GM23338 (cell line): ENCODE results near the gene IFNG. TPM values are rescaled to one million over a fixed set of nuclear protein-coding genes. Genes with fewer than 3 reads are reported as not detected.

Experiments
- ATAC-seq: fragments of 200-7000 bp; cut with Tn5 transposase; 3 replicates; pipeline ENCODE4 v1.9.1; 2020
- DNase-seq: peaks from one replicate; pipeline ENCODE4 v3.0.0-alpha.2; 2015; ENCODE audit warnings: low spot score
- H2AFZ ChIP-seq: fragments of 200-600 bp; sonication (generic); 2 replicates; pipeline ENCODE4 v1.8.0; 2016; ENCODE audit warnings: antibody characterized with exemption, mild to moderate bottlenecking, moderate library complexity
- H3F3A ChIP-seq: fragments of 200-600 bp; sonication (generic); replicated peaks from 2 replicates; pipeline ENCODE4 v1.8.0; 2017; ENCODE audit warnings: antibody characterized with exemption, mixed run types, low read depth
- H3K27ac ChIP-seq: fragments of 200-600 bp; sonication (generic); 2 replicates; pipeline ENCODE4 v1.6.1; 2016; ENCODE audit warnings: low read depth
- H3K27me3 ChIP-seq: fragments of 200-600 bp; sonication (generic); 2 replicates; pipeline ENCODE4 v1.8.0; 2016; ENCODE audit warnings: mild to moderate bottlenecking, mixed run types, moderate library complexity; ENCODE audit not compliant: insufficient read depth
- H3K36me3 ChIP-seq: fragments of 200-600 bp; sonication (generic); 2 replicates; pipeline ENCODE4 v1.8.0; 2016; ENCODE audit warnings: mild to moderate bottlenecking; ENCODE audit not compliant: insufficient read depth
- H3K4me1 ChIP-seq: fragments of 200-600 bp; sonication (generic); 2 replicates; pipeline ENCODE4 v1.8.0; 2016; ENCODE audit warnings: mild to moderate bottlenecking, moderate library complexity; ENCODE audit not compliant: insufficient read depth
- H3K4me2 ChIP-seq: fragments of 200-600 bp; sonication (generic); 2 replicates; pipeline ENCODE4 v1.7.1; 2017; ENCODE audit warnings: mixed run types
- H3K4me3 ChIP-seq: fragments of 200-600 bp; sonication (generic); 2 replicates; pipeline ENCODE4 v1.6.1; 2016; ENCODE audit warnings: mixed run types
- H3K79me2 ChIP-seq: fragments of 200-600 bp; sonication (generic); replicated peaks from 2 replicates; pipeline ENCODE4 v1.8.0; 2017; ENCODE audit warnings: mild to moderate bottlenecking; ENCODE audit not compliant: insufficient read depth
- H3K9me2 ChIP-seq: fragments of 200-600 bp; sonication (generic); 2 replicates; pipeline ENCODE4 v1.8.0; 2017; ENCODE audit not compliant: insufficient read depth
- H4K20me1 ChIP-seq: fragments of 200-600 bp; sonication (generic); replicated peaks from 2 replicates; pipeline ENCODE4 v1.8.0; 2017; ENCODE audit warnings: mild to moderate bottlenecking; ENCODE audit not compliant: insufficient read depth
- H3K27ac Mint-ChIP-seq: 2 replicates; pipeline ENCODE4 v1.8.0; 2020; ENCODE audit warnings: inconsistent platforms, mild to moderate bottlenecking, moderate library complexity, mixed read lengths
- H3K27me3 Mint-ChIP-seq: 3 replicates; pipeline ENCODE4 v1.8.0; 2022; ENCODE audit warnings: low read depth, mild to moderate bottlenecking, moderate library complexity, mixed read lengths, inconsistent platforms; ENCODE audit not compliant: insufficient read depth, poor library complexity
- H3K36me3 Mint-ChIP-seq: 3 replicates; pipeline ENCODE4 v1.8.0; 2021; ENCODE audit warnings: low read depth, mild to moderate bottlenecking, inconsistent platforms, moderate library complexity, mixed read lengths
- H3K4me1 Mint-ChIP-seq: 3 replicates; pipeline ENCODE4 v1.8.0; 2020; ENCODE audit warnings: mild to moderate bottlenecking, inconsistent platforms, mixed read lengths
- H3K4me3 Mint-ChIP-seq: 3 replicates; pipeline ENCODE4 v1.8.0; 2021; ENCODE audit warnings: moderate library complexity, mild to moderate bottlenecking, inconsistent platforms, mixed read lengths
- H3K9me3 Mint-ChIP-seq: 3 replicates; pipeline ENCODE4 v1.8.0; 2020; ENCODE audit warnings: moderate library complexity, mild to moderate bottlenecking, inconsistent platforms, mixed read lengths
- CREB1 ChIP-seq: fragments of 250-450 bp; sonication (Bioruptor Pico); IDR thresholded peaks from 2 replicates; pipeline ENCODE4 v1.5.0; 2020; ENCODE audit warnings: low read depth, mild to moderate bottlenecking, moderate library complexity
- ETS1 ChIP-seq: IDR thresholded peaks from 2 replicates; pipeline ENCODE4 v1.6.1; 2016; ENCODE audit warnings: antibody characterized with exemption
- EZH2 ChIP-seq: fragments of 200-600 bp; sonication (generic); IDR thresholded peaks from one replicate; pipeline ENCODE4 v1.8.0; 2017; ENCODE audit warnings: antibody characterized with exemption, mild to moderate bottlenecking, low read depth; ENCODE audit not compliant: unreplicated experiment
- JUNB ChIP-seq: IDR thresholded peaks from one replicate; pipeline ENCODE4 v1.6.1; 2016; ENCODE audit warnings: antibody characterized with exemption; ENCODE audit not compliant: unreplicated experiment
- NANOG ChIP-seq: IDR thresholded peaks from 2 replicates; pipeline ENCODE4 v1.6.1; 2016; ENCODE audit warnings: antibody characterized with exemption, borderline replicate concordance
- POLR2AphosphoS5 ChIP-seq: IDR thresholded peaks from 2 replicates; pipeline ENCODE4 v1.6.1; 2016; ENCODE audit warnings: antibody characterized with exemption, low read depth
- REST ChIP-seq: IDR thresholded peaks from one replicate; pipeline ENCODE4 v1.6.1; 2018; ENCODE audit warnings: antibody characterized with exemption; ENCODE audit not compliant: unreplicated experiment
- STAT1 ChIP-seq: IDR thresholded peaks from one replicate; pipeline ENCODE4 v1.6.1; 2016; ENCODE audit warnings: antibody characterized with exemption; ENCODE audit not compliant: unreplicated experiment
- ZNF114 ChIP-seq: fragments of 250-450 bp; sonication (Bioruptor Pico); IDR thresholded peaks from 2 replicates; pipeline ENCODE4 v1.5.0; 2020; ENCODE audit warnings: mild to moderate bottlenecking, moderate library complexity
- ZNF331 ChIP-seq: fragments of 250-450 bp; sonication (Bioruptor Pico); IDR thresholded peaks from 2 replicates; pipeline ENCODE4 v1.5.0; 2020; ENCODE audit warnings: low read depth, mild to moderate bottlenecking, moderate library complexity
- polyA plus RNA-seq: library from polyadenylated mRNA; unstranded; fragments of >200 nt; fragmentation: Nextera tagmentation; extraction: Ambion mirVana; gene quantifications from 2 replicates; pipeline ENCODE4 v1.2.1, GENCODE V29; 2016
- total RNA-seq: library from RNA; depleted of rRNA; stranded (reverse); fragments of >200 nt; shearing (Covaris generic); gene quantifications from 2 replicates; pipeline ENCODE4 v1.2.3, GENCODE V29; 2014

Gene IFNG
- total and polyA plus RNA-seq, 2 experiments from 2014 or later = not detected

GRCh38 chr12:68178184-68178583 is 18.6 kb upstream of the IFNG start (continued):
- TF ChIP-seq NANOG = no peak
- no peak for TF ChIP-seq EZH2
- TF ChIP-seq ZNF114 (CRISPR knock-in tag) = no peak
- no peak for TF ChIP-seq STAT1
- no peak for TF ChIP-seq POLR2AphosphoS5
- no peak for TF ChIP-seq CREB1 (CRISPR knock-in tag)

GRCh38 chr12:68177562-68177961 is 18.0 kb upstream of the IFNG start:
- H3K4me3 ChIP-seq = no peak overlapping the region
- Mint-ChIP-seq H3K27ac (no peak overlapping the region), H3K4me3 (no peak overlapping the region), H3K9me3 (no peaks in the 10 kb centered on the region), H3K4me1 (peaks cover 3% of the 10 kb centered on the region; the same call in 1 of the 3 replicates), H3K27me3 (no peaks in the 10 kb centered on the region), H3K36me3 (no peaks in the 10 kb centered on the region)
- H4K20me1 ChIP-seq = no peaks in the 10 kb centered on the region
- no peak overlapping the region for H2AFZ ChIP-seq
- H3K79me2 ChIP-seq = no peaks in the 10 kb centered on the region
- DNase-seq = no peak
- no peaks in the 10 kb centered on the region; the same call in 1 of the 2 replicates for H3K9me2 ChIP-seq
- TF ChIP-seq EZH2 (no peak), JUNB (no peak), CREB1 (CRISPR knock-in tag) (no peak), ETS1 (no peak), ZNF331 (CRISPR knock-in tag) (no peak), NANOG (no peak), POLR2AphosphoS5 (no peak), ZNF114 (CRISPR knock-in tag) (no peak)
- no peak for ATAC-seq
- H3K4me2 ChIP-seq = no peak overlapping the region
- no peaks in the 10 kb centered on the region for H3F3A ChIP-seq
- H3K27ac ChIP-seq = no peak overlapping the region
- H3K36me3 ChIP-seq = no peaks in the 10 kb centered on the region
- no peaks in the 10 kb centered on the region for H3K27me3 ChIP-seq
- no peaks in the 10 kb centered on the region for H3K4me1 ChIP-seq

- no peak for TF ChIP-seq REST
- no peak for TF ChIP-seq JUNB
- no peak for TF ChIP-seq ZNF331 (CRISPR knock-in tag)
- H3K79me2 ChIP-seq = no peaks in the 10 kb centered on the region
- Mint-ChIP-seq H3K36me3 (no peaks in the 10 kb centered on the region), H3K4me3 (no peak overlapping the region), H3K9me3 (no peaks in the 10 kb centered on the region), H3K27ac (no peak overlapping the region), H3K4me1 (peaks cover 3% of the 10 kb centered on the region; the same call in 1 of the 3 replicates), H3K27me3 (no peaks in the 10 kb centered on the region)
- no peak overlapping the region for H3K4me3 ChIP-seq
- DNase-seq (no peak), ATAC-seq (no peak)
- H3K4me1 ChIP-seq = no peaks in the 10 kb centered on the region
- no peaks in the 10 kb centered on the region for H3K27me3 ChIP-seq
- H3K9me2 ChIP-seq = no peaks in the 10 kb centered on the region; the same call in 1 of the 2 replicates
- H3K27ac ChIP-seq = no peak overlapping the region
- H2AFZ ChIP-seq = no peak overlapping the region
- no peaks in the 10 kb centered on the region for H4K20me1 ChIP-seq
- H3K36me3 ChIP-seq = no peaks in the 10 kb centered on the region
- no peaks in the 10 kb centered on the region for H3F3A ChIP-seq
- H3K4me2 ChIP-seq = no peak overlapping the region
These were observed 16.7 kb upstream of the IFNG start for GRCh38 chr12:68176257-68176656.
